Brain pericyte (primary cell): Measurements from ENCODE around the gene RPS14.

Experiments
- DNase-seq: peaks from one replicate; pipeline ENCODE4 v3.0.0-alpha.2; 2012; ENCODE audit warnings: low read depth, low spot score

The RPS14 gene

DNA sequence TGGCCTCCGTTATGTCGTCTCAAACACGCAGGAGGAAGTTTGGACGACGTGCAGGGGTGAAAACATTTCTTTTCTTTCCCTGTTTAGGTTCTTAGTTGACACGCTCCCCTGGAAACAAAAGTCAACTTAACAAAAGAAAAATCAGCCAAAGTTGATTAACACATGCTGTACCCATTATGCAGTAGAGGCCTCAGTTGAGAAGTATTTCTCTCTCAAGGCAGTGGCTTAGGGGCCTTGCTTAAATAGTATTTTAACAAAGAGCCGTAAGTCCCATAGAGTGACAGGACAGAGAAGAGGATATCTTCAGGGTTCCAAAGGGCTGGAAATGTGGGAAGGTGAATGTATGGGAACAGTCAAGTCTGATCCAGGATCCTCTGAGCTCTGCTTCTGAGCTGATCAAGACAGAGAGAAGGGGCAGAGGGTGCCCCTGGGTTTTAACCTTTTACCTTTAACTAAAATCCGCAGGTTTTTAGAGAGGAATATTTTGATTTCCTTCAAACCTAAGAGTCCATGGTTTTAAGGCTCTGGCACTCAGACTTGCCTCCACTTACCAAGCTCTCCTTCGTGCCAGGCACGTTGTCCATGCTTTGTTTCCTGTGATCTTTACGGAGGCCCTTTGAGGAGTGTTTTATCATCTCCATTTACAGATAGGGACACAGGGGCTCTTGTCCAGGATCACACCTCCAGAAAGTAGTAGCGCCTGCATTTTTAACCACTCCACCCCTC is 36.2 kb downstream of the RPS14 start:
- DNase-seq, result no peak

DNA sequence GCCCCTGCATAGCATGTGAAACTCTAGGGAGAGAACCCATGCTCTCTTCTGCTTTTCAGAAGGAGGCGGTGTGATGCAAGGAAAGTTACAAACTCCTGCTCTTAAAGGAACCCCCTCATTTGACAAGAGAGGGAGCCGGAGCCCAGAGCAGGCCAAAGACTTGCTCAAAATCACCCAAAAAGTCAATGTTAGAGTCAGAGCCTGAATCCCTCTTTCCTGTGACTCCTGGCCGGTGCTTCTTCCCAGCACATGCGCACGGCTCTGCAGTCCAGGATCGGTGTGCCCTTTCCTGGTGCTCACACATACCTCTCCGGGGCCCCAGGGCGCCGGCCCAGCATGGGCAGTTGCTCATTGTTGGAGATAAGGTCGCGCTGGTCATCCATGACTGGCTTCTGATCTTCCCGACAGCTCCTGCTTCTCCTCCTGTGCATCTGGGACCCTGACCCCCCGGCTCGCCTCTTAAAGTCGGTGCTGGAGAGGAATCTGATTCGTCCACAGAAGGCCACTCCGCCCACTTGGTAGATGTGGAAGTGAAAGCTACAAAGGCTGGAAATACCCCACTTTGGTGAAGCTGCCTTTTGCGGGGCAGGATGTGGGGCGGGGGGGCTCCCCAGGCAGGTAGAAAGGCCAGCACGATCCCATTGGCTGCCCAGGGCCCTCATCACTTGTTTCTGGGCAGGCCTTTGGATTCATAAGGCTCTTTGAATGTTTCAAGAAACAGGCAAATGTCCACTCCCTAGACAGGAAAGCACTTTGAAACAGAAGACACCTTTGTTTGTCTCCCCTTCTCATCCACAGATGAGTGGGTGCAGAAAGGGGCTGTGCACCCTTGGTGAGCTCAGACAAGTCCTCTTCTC is 37.0 kb downstream of the RPS14 start, which contains the start of gene CD74:
CD74 (minus strand) TSS at position 592 of the 857 bp plus-strand sequence; CDS start at position 431, 161 bp downstream.
- no peak for DNase-seq

DNA sequence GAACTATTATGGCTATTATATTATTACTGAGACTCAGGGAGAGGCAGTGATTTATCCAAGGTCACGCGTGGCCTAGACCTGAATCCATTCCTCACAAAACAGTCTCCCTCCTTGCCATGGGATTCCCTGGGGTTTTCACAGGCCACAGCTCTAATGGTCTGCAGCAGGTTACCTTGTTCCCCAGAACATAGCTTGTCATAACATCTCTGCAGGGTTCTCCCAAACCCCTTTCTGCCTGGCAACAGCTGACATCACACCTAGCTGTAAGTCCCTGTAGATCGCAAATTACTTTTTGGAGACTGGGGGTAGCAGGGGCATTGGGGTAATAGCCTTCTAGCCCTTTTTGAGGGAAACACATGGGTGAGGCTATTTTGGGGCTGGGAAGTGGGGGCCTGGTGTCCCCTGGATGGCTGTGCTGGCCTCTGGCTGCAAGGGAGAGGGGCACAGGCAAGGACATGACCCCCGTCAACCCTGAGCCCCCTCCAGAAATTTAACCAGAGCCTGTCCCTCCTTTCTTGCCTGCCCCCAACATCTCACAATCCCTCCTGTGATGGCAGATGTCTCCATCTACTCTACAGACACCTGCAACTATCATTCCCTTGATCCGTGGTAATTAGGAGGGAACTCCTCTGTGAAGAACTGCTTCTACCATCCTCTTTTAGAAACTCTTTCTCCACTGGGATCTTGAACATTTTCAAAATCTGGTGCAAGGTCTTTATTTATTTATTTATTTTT is 38.1 kb downstream of the RPS14 start:
- no peak for DNase-seq

DNA sequence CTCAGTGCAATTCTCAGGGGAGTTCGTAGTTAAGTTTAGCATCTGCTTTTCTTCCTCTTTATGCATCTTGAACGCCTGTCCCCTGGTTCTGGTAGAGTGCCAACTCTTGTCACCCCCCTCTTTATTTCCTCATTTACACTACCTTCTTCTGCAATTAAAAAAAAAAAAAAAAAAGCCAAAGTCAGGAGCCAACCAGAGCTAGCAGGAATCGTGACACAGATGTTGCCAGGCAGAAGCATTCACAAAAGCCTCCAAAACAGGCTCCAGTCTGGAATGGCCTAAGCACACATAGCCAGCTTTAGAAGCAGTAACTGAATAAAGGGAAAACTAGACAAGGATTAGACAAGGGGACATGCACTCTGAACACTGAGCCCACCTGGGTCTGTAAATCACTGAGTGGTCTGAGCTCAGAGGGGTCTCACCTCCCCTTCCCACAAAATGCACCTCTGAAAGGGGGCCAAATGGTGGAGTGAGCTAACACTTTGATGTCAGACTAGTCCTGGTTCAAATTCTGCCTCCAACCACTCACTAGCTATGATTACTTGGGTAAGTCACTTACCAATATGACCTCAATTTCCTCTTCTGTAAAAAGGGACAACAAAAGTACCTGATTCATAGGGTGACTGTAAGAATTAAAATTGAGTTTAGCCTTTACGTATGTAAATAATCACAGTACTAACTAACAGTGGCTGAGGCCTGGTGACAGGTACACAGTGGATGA is 38.9 kb downstream of the RPS14 start:
- no peak for DNase-seq

DNA sequence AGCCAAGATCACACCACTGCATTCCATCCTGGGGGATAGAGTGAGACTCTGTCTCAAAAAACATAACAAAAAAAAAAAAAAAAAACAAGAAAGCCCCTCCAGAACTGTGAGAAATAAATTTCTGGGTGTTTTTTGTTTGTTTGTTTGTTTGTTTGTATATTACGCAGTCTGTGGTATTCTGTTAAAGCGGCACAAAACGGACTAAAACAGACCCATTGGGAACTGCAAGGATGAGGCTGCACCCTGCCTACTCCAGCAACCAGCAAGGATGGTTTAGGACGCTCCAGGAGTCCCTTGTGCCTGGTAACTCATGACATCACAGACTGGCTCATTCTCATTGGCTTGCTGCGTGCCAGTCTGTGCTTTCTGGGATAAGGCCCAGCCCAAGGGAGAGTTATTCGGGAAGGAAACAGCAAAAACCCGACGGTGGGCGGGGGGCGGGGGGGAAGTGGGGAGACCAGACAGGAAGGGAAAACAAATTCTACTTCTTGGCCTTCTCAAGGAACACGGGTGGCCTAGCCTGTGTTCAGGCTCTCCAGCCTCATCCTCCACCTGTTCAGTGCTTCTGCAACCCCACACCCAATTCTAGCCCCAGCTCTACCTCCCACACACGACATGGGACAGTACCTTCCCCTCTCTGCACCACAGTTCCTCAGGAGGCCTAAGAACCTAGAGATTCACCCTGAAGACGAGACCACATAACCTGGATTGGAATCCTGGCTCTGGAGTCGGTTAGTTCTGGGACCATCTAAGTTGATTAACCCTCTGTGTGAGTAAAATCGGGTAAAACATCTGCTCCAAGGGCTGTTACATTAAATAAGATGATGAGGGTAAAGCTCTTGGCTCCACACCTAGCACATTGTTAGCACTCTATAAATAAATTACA is 39.7 kb downstream of the RPS14 start:
- peak; percentile 67 for DNase-seq

DNA sequence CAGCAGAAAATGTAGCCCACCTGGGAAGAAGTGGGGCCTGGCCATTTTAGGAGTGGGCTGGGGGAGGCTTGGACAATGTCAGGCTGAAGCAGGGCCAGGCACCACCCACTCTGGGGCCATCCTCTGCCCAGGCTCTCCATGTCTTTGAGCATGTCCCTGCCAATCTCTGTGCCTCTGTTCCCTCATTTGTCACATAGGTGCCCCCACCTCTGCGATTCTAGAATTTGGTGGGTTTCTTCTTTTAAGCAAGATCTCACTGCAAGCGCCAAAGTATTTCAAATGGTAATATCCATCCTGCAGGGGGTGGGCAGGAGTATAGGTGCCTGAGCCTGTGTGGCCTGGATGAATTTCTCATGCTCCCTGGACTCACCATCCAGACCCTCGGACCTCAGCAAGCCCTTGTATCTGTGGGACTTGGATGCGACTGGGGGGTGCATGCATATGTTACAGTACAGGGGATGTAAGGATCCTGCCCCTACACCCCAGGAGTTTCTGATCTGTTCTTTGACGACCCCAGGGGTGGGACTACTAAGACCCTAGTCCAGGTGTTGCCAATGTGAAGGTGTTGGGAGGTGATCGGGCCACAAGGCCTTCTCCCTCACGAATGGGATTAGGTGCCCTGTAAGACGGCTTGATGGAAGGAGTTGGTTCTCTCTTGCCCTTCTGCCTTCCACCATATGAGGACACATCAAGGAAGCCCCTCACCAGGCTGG is 41.2 kb downstream of the RPS14 start:
- no peak for DNase-seq

DNA sequence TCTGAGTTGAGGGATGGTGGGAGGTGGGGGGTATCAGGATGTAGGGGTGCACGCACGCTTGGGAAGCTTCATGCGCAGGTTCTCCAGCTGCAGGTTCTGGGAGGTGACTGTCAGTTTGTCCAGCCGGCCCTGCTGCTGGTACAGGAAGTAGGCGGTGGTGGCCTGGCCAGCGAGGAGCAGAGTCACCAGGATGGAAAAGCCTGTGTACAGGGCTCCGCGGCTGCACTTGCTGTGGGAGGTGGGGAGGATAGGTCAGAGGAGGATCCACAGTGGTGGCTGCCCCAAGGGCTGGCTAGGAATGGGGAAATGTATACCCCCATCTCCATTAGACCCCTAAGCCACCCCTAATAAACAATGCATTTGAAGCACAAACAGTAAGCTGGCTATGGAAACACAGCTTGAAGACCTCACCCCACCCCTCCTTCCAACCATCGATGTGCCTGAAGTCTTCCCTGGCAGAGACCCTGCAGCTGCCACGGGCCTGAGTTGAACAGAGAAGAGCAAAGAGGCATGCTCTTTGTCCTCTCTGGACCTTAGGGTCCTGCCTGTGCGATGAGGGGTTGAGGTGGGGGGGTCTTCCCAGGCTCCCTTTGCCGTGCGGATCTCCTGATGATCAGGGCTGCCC is 42.3 kb downstream of the RPS14 start:
- no peak for DNase-seq

DNA sequence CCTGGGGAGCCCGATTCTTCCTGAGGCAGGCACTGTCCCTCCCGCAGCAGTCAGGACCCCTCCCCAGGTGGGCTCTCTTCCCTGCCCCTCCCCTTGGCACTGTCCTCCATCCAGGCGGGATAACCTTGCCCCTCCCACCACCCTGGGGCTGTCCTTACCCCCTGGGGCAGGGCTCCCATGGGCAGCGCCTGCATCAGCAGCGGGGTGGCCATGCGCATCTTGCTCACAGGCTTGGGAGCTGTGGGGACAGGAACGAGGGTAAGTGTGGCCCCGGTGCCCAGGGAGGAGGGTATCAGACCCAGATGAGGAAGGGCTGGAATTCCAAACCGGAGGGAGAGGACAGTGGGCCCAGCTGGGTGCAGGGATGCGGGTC is 42.8 kb downstream of the RPS14 start:
- DNase-seq, result no peak

DNA sequence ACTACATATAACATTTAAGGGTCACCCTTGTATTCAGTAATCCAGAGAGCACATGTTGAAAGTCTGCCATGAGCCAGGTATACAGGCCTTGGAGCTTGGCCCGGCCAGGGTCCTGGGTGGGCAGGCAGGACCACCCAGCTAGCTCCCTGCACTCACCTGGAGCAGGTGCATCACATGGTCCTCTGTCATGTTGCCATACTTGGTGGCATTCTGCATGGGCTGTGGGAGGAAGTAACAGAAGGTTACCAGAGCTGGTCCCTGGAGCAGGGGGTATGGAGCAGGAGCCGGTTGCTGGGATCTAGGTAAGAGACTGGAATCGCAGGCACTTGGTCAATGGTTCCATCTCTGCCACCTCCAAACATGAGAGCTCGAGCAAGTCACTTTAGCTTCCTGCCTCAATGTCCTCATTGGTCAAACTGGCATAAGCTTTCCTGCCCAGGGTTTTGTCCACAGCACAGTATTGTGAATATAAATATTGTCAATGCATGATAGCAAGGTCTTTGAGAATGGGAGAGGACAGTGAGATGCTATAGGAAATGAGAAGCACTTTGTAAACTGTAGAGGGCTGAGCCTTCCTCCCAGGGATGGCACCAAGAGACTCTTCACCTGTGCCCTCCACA is 43.3 kb downstream of the RPS14 start:
- DNase-seq, result no peak

DNA sequence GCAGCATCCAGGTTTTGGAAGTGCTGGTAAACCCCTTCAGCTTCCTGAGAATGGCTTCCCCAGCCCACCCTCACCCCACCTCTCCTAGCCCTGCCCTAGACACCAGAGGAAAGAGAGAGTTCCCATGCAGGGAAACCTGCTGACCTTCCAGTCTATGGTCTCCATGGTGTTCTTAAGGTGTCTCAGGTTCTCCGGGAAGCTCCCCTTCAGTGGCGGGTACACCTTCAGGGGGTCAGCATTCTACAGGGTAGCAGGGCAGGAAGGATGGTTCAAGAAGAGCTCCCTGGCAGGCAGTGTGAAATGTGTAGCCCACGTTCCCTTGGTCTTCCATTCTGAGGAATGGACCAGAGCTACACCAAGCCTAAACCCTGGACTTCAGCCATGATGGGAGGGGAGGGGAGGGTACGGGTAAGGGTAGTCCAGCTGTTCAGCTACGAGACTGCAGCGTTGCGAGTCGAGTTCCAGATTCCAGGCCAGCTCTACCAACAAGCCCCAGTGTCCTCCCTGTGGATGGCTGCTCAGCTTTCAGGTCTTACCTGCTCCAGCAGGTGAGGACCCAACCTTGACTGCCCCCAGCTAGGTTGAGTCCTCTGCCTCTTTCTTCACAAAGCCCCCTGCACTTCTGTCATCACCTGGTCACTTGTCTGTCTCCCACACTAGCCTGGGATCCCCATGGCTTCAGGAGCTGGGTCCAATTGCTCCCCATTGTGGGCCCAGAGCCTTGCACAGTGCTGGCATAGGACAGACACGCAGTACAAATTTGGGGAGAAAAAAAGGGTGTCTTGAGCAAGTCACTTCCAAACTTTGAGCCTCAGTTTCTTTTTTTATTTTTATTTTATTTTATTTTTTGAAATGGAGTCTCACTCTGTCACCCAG is 44.4 kb downstream of the RPS14 start:
- no peak for DNase-seq

DNA sequence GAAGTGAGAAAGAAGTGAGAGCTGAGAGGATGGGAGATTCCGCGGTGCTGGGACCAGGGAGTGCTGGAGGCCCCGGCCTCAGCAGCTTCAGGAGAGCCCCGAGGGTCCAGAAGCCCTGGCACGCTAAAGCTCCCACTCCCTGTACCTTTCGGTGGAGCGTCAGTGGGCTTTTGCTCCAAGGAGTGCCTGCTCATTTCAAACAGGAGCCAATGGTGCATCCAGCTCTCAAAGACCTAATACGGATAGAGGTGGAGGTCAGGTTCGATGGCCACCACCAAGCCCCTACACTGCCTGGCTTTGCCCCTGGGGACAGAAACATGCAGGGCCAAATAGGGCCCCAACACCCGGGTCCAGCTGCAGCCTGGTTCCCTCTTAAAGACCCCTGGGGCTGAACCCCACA is 45.0 kb downstream of the RPS14 start:
- DNase-seq, result no peak

DNA sequence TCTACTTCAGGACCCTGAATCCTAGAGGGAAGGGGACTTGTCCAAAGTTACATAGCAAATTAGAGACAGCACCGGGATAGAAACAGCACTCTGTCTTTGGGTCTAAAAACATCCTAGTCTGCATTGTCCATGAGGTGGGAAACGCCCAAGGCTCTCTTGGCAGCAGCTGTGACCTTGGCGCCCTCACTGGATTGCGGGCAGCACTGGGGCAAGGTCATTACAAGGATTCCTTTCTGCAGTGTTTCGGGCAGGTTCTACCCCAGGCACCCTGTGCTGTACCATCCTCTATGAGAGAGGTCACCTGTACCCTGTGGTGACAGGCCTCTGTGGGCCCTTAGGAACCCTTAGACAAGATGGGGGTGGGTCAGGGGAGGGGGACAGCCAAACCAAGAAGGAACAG is 45.4 kb downstream of the RPS14 start:
- DNase-seq, result no peak

DNA sequence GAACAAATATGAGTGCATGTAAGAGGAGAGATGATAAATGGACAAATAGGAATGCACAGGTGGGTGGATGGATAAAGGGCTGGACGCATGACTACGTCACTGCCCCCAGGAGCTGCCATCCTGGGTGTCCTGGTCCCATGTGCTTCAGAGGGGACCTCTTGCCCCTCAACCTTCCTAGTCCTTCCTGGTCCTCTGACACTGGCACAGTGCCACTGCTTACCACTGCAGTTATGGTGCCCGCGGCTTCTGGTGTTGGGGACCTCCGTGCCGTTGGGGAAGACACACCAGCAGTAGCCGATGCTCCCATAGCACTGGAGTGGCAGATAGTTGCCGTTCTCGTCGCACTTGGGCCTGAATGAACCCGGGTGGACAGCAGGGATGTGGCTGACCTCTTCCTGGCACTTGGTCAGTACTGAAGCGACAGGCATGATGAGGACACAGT is 46.6 kb downstream of the RPS14 start:
- no peak for DNase-seq

DNA sequence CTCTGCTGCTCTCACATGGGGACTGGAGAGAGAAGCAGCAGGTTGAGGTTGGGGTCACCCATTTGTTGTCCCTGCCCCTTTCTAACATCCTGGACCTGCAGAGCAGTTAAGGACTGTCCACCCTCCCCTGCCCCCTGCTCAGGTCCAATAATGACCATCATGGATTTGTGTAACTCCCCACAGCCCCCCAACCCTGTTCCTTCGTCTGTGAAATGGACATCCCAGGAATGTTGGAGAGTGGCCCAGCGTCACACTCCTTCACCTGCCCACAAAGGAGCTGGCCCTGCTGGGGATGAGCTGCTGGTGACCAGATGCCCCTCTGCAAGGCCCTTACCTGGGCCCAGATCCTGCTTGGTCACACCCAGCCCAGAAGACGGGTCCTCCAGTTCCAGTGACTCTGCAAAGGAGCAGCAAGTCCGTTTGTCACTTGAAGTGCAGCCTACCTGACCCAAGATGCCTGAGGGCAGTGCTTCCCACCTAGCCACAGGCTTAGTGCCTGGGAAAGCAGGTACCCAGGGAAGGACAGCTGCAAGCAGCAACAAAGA is 47.2 kb downstream of the RPS14 start:
- no peak for DNase-seq

DNA sequence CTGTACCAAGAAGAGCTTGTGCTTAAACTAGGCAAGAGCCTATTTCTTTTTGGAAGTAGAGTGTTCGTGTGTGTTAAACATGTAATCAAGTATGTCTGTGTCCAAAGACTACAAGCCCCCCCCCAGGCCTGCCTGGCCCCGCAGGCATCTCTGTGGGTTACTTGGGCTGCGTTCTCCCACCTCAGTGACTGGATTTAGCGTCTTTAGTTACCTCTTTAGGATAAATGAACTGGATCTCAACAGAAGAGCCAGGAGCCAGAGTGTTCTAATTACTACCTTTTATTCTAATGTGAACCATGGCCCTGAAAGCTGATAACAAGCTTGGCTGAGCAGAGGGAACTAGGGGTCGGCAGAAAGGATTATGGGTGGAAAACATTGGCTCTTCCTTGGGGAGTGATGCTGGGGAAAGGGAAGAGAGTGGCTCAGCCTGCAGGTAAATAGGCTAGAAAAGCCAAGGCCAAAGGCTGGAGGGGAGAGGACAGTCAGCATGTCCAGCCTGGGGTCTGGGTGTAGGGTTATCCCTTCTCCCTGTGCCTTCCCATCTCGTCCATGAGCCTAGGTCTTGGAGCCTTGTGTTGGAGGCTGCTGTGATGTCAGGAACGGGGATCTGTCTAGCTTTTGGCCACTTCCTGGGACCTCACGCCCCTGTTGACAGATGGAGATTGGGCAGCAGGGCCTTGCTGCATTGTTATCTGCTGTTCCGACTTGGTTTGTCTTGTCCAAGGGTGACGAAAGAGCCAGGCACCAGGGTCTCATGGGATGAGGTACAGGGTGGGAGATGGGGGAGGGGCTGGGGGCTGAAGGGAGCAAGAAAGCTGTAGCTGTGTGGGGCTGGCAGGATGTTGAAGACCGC is 47.9 kb downstream of the RPS14 start:
- no peak for DNase-seq

DNA sequence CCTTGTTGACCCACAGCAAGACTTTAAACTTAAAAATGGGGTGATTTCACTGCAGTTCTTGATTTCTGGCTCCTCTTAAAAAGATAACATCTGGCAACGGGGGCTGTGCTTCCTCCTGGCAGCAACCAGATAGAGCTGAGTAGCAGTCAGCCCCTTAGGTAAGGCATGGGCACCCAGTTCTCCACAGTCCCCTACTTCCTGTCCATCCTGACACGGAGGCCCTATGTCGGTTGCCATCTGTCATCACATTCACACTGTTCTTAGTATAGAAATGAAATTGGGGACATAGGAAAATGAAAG is 48.5 kb downstream of the RPS14 start:
- no peak for DNase-seq
